ENCODE data around the gene VASH1. TPM values are rescaled to one million over a fixed set of nuclear protein-coding genes. Genes with fewer than 3 reads are reported as not detected.

Gene VASH1
- total RNA-seq, 3 donors from 2014 or later = 4.8 to 11.6 (median 5.4) TPM

DNA sequence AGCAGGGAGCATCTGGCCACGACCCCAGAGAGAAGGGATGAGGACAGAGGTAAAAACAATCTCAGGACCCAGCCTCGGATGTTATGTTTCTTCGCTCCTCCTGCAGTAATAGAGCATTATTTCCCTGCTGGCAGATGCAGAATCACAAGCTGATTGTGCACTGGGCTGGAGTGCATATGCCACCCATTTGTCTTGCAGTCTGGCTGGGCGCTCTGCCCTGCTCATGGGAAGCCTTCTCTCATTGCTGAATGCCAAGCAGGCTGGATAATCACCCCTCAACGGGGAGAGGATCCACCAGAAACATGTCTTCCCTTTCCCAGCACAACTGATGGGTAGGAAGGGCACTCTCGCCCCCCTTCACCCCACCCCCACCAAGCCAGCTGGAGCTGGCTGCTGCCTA is 8.5 kb upstream of the VASH1 start:
- ATAC-seq (no peak), DNase-seq (no peak)
- Histone ChIP-seq H3K36me3 (ENCODE audit: low read depth) (no peaks in the 10 kb centered on the region), H3K4me1 (ENCODE audit: low read depth) (no peaks in the 10 kb centered on the region), H3K4me3 (no peak overlapping the region), H3K9me3 (no peaks in the 10 kb centered on the region)
- intact Hi-C loops (cut with DNase I, micrococcal nuclease) = no loop called here
- TF ChIP-seq, protein P1, sequence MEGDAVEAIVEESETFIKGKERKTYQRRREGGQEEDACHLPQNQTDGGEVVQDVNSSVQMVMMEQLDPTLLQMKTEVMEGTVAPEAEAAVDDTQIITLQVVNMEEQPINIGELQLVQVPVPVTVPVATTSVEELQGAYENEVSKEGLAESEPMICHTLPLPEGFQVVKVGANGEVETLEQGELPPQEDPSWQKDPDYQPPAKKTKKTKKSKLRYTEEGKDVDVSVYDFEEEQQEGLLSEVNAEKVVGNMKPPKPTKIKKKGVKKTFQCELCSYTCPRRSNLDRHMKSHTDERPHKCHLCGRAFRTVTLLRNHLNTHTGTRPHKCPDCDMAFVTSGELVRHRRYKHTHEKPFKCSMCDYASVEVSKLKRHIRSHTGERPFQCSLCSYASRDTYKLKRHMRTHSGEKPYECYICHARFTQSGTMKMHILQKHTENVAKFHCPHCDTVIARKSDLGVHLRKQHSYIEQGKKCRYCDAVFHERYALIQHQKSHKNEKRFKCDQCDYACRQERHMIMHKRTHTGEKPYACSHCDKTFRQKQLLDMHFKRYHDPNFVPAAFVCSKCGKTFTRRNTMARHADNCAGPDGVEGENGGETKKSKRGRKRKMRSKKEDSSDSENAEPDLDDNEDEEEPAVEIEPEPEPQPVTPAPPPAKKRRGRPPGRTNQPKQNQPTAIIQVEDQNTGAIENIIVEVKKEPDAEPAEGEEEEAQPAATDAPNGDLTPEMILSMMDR (IDR thresholded peaks at IDR 0.05) = no peak

DNA sequence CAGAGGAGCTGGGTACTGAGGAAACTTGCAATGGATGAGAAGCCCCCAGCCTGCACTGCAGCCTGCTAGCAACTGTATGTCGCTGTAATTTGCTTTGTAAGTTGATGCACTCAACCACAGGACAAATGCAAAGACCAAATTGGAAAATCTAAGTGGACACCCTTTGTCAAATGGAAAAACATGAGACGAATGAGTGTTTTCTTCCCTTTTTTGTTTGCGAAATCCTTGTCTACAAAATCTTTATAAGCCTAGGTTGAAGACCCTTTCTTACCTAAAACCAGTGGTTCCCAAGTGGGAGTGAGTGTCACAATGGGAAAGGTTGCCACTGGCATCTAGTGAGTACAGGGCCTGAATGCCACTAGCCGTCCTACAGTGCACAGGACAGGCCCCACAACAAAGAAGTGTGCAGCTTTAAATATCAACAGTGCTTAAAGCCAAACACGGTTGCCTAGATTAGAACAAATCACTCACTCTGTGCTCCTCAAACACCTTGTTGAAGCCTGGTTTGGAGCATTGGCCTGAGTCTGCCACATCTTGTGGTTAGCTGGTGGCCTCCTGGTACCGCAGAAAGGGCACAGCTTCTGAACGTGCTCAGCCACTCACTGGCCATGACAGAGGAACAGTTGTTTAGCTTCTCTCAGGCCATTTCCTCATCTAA is 7.6 kb upstream of the VASH1 start:
- intact Hi-C loops (cut with DNase I, micrococcal nuclease) = no loop called here
- Histone ChIP-seq H3K4me3 (no peak overlapping the region), H3K9me3 (no peaks in the 10 kb centered on the region), H3K36me3 (ENCODE audit: low read depth) (no peaks in the 10 kb centered on the region), H3K4me1 (ENCODE audit: low read depth) (no peaks in the 10 kb centered on the region)
- DNase-seq = no peak
- ATAC-seq = no peak
- TF ChIP-seq, protein P1 (IDR thresholded peaks at IDR 0.05) = no peak

GRCh38 chr14:76754586-76754985 is 6.7 kb upstream of the VASH1 start:
- ATAC-seq (no peak), DNase-seq (no peak)
- no peak overlapping the region for H3K4me3 ChIP-seq
- H3K36me3 ChIP-seq (ENCODE audit: low read depth) = no peaks in the 10 kb centered on the region
- intact Hi-C loops (cut with DNase I, micrococcal nuclease) = no loop called here
- H3K9me3 ChIP-seq = no peaks in the 10 kb centered on the region
- H3K4me1 ChIP-seq (ENCODE audit: low read depth) = no peaks in the 10 kb centered on the region
- TF ChIP-seq, protein P1 (IDR thresholded peaks at IDR 0.05) = no peak

GRCh38 chr14:76755610-76756370 is 5.5 kb upstream of the VASH1 start:
- ATAC-seq = no peak
- H3K36me3 ChIP-seq (ENCODE audit: low read depth) = no peaks in the 10 kb centered on the region
- TF ChIP-seq, protein P1 (IDR thresholded peaks at IDR 0.05) = no peak
- no peak overlapping the region for H3K4me3 ChIP-seq
- no peak for DNase-seq
- intact Hi-C loops (cut with DNase I, micrococcal nuclease) = no loop called here
- peaks cover 3% of the 10 kb centered on the region for H3K4me1 ChIP-seq (ENCODE audit: low read depth)
- no peaks in the 10 kb centered on the region for H3K9me3 ChIP-seq

DNA sequence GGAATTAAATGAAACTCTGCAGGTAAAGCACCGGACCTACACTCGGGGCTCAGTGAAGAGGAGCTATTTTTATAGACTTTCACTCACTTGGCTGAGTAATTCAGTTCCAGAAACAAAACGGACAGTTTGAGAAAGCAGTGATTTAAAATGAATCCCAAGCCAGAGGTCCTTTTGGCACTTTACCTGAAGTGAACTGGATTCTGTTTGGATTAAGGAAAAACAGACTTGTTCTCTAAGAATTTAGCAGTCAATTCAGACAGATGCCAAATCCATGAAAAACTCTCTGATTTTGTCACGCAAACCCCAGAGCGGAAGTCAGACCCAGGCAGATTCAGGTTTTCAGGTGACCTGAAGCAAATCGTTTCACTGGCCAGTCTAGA is 4.9 kb upstream of the VASH1 start:
- no peak overlapping the region for H3K4me3 ChIP-seq
- no peak for ATAC-seq
- peaks cover 7% of the 10 kb centered on the region for H3K4me1 ChIP-seq (ENCODE audit: low read depth)
- H3K36me3 ChIP-seq (ENCODE audit: low read depth) = no peaks in the 10 kb centered on the region
- H3K9me3 ChIP-seq = no peaks in the 10 kb centered on the region
- intact Hi-C loops (cut with DNase I, micrococcal nuclease) = no loop called here
- TF ChIP-seq, protein P1 (IDR thresholded peaks at IDR 0.05) = no peak
- DNase-seq = no peak

All from mucosa of descending colon (tissue), 3 donors.